ENCODE results near the gene ATR.

DNA sequence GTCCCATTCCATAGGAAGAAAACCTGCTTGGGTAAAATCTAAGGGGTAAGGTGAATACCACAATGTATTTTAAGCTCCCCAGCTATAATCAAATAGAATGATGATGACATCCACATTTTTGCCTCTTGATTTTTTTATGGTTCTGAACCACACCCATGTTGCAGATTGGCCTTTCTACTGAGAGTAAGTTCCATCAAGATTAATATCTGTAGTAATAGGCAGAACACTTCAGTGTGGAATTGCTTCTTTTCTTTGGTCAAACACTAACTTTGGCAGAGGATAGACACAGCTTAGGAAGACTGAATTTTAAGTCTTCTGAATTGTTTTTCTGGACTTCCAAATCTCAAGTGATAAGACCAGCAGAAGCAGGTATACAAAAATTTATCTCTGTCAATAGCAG lies 44.7 kb upstream of the ATR start:
- TF ChIP-seq EZH2 (IDR thresholded peaks at IDR 0.05) (no peak), FOXP2 (optimal IDR thresholded peaks at IDR 0.05; ENCODE audit: control extremely low read depth, extremely low read length, insufficient read depth) (no peak), POLR2AphosphoS5 (IDR thresholded peaks at IDR 0.05; ENCODE audit: borderline replicate concordance, low read depth, low read length) (no peak)

Data from SK-N-MC (cell line).